Neural crest cell (in vitro differentiated cells): ENCODE data around the gene PEAK1. TPM values are rescaled to one million over a fixed set of nuclear protein-coding genes. Genes with fewer than 3 reads are reported as not detected.

ENCODE experiments used
- DNase-seq: peaks from one replicate; pipeline ENCODE4 v3.0.0; 2021; ENCODE audit warnings: low read depth, mixed read lengths, low spot score
- H3K27ac Mint-ChIP-seq: one replicate; pipeline ENCODE4 v1.8.0; 2021; ENCODE audit warnings: mild to moderate bottlenecking, mixed read lengths; ENCODE audit not compliant: unreplicated experiment
- H3K27me3 Mint-ChIP-seq: 2 replicates; pipeline ENCODE4 v1.8.0; 2021; ENCODE audit warnings: low read depth, mild to moderate bottlenecking, mixed read lengths
- H3K36me3 Mint-ChIP-seq: 2 replicates; pipeline ENCODE4 v1.8.0; 2021; ENCODE audit warnings: low read depth, mild to moderate bottlenecking, mixed read lengths
- H3K4me1 Mint-ChIP-seq: 2 replicates; pipeline ENCODE4 v1.8.0; 2021; ENCODE audit warnings: mixed read lengths
- H3K4me3 Mint-ChIP-seq: one replicate; pipeline ENCODE4 v1.8.0; 2021; ENCODE audit warnings: mild to moderate bottlenecking, mixed read lengths
- H3K9me3 Mint-ChIP-seq: 2 replicates; pipeline ENCODE4 v1.8.0; 2021; ENCODE audit warnings: mixed read lengths
- CTCF ChIP-seq: fragments of 200-600 bp; sonication (generic); conservative IDR thresholded peaks from 2 replicates; pipeline ENCODE4 v1.5.0; 2021; ENCODE audit warnings: antibody characterized with exemption, mild to moderate bottlenecking
- total RNA-seq: library from RNA; stranded (reverse); gene quantifications from 2 replicates; pipeline ENCODE4 v1.2.1, GENCODE V29; 2021

PEAK1 gene
- total RNA-seq, 1 donor from 2014 or later = 26.0 TPM

GRCh38 chr15:77354063-77354462 lies 65.8 kb downstream of the PEAK1 start:
- Mint-ChIP-seq H3K27ac (no peak overlapping the region), H3K4me1 (peaks cover 22% of the 10 kb centered on the region), H3K4me3 (no peak overlapping the region), H3K27me3 (no peaks in the 10 kb centered on the region), H3K36me3 (no peaks in the 10 kb centered on the region), H3K9me3 (no peaks in the 10 kb centered on the region)
- no peak for TF ChIP-seq CTCF
- no peak for DNase-seq

GRCh38 chr15:77352887-77353286 lies 67.0 kb downstream of the PEAK1 start:
- Mint-ChIP-seq H3K27me3 (no peaks in the 10 kb centered on the region), H3K4me1 (peaks cover 22% of the 10 kb centered on the region), H3K27ac (no peak overlapping the region), H3K36me3 (no peaks in the 10 kb centered on the region), H3K4me3 (no peak overlapping the region), H3K9me3 (no peaks in the 10 kb centered on the region)
- TF ChIP-seq CTCF = no peak
- DNase-seq = no peak

- no peak overlapping the region for H3K27ac Mint-ChIP-seq
- no peaks in the 10 kb centered on the region for H3K27me3 Mint-ChIP-seq
- H3K9me3 Mint-ChIP-seq = no peaks in the 10 kb centered on the region
- TF ChIP-seq CTCF = no peak
- DNase-seq = no peak
- no peak overlapping the region for H3K4me3 Mint-ChIP-seq
- H3K4me1 Mint-ChIP-seq = peaks cover 22% of the 10 kb centered on the region
- no peaks in the 10 kb centered on the region for H3K36me3 Mint-ChIP-seq
These were observed 69.1 kb downstream of the PEAK1 start for GRCh38 chr15:77350792-77351191.

GRCh38 chr15:77349666-77350065 lies 70.2 kb downstream of the PEAK1 start:
- peaks cover 5% of the 10 kb centered on the region for H3K9me3 Mint-ChIP-seq
- no peak overlapping the region for H3K27ac Mint-ChIP-seq
- H3K4me1 Mint-ChIP-seq = peaks cover 22% of the 10 kb centered on the region
- no peak overlapping the region for H3K4me3 Mint-ChIP-seq
- DNase-seq = no peak
- no peaks in the 10 kb centered on the region for H3K27me3 Mint-ChIP-seq
- TF ChIP-seq CTCF = no peak
- H3K36me3 Mint-ChIP-seq = peaks cover 8% of the 10 kb centered on the region

- Mint-ChIP-seq H3K9me3 (peaks cover 6% of the 10 kb centered on the region), H3K36me3 (peaks cover 9% of the 10 kb centered on the region), H3K27ac (no peak overlapping the region), H3K27me3 (no peaks in the 10 kb centered on the region), H3K4me3 (no peak overlapping the region), H3K4me1 (peaks cover 22% of the 10 kb centered on the region)
- no peak for DNase-seq
- no peak for TF ChIP-seq CTCF
These were observed 71.4 kb downstream of the PEAK1 start for GRCh38 chr15:77348511-77348910.

- H3K9me3 Mint-ChIP-seq = peaks cover 11% of the 10 kb centered on the region
- H3K36me3 Mint-ChIP-seq = peaks cover 15% of the 10 kb centered on the region
- TF ChIP-seq CTCF = no peak
- H3K27ac Mint-ChIP-seq = no peak overlapping the region
- peaks cover 14% of the 10 kb centered on the region for H3K4me1 Mint-ChIP-seq
- H3K4me3 Mint-ChIP-seq = no peak overlapping the region
- DNase-seq = no peak
- H3K27me3 Mint-ChIP-seq = no peaks in the 10 kb centered on the region
These were observed 72.7 kb downstream of the PEAK1 start for GRCh38 chr15:77347197-77347596.
